ENCODE data around the gene BSPRY. TPM values are rescaled to one million over a fixed set of nuclear protein-coding genes. Genes with fewer than 3 reads are reported as not detected.

Gene BSPRY
- total RNA-seq, 1 donor from 2014 or later: not detected

DNA sequence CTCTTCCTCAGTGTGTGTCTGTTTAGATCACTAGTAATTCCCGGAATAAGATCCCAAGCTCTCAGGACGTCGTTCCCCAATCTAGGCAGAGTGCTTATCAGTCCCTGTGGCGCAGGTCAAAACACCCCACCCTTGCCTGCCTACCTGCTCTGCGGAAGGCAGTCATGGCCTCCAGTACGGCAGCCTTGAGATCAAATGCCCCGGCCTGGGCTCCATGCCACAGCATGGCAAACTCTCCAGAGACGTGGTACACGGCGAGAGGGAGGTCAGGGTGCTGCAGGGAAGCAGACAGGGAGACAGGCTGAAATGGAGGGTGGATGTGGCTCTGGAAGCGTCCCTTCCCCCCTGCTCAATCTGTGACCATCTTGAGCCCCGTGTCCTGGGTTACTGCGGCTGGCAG, 39.5 kb downstream of the BSPRY start:
- TF ChIP-seq, protein P1, sequence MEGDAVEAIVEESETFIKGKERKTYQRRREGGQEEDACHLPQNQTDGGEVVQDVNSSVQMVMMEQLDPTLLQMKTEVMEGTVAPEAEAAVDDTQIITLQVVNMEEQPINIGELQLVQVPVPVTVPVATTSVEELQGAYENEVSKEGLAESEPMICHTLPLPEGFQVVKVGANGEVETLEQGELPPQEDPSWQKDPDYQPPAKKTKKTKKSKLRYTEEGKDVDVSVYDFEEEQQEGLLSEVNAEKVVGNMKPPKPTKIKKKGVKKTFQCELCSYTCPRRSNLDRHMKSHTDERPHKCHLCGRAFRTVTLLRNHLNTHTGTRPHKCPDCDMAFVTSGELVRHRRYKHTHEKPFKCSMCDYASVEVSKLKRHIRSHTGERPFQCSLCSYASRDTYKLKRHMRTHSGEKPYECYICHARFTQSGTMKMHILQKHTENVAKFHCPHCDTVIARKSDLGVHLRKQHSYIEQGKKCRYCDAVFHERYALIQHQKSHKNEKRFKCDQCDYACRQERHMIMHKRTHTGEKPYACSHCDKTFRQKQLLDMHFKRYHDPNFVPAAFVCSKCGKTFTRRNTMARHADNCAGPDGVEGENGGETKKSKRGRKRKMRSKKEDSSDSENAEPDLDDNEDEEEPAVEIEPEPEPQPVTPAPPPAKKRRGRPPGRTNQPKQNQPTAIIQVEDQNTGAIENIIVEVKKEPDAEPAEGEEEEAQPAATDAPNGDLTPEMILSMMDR (IDR thresholded peaks at IDR 0.05): no peak
- no peaks in the 10 kb centered on the region for H3K27me3 Mint-ChIP-seq (ENCODE audit: low read depth)
- H3K27ac Mint-ChIP-seq (ENCODE audit: unreplicated experiment): no peak overlapping the region
- H3K36me3 Mint-ChIP-seq (ENCODE audit: low read depth): peaks cover 25% of the 10 kb centered on the region
- no peaks in the 10 kb centered on the region for H3K4me1 Mint-ChIP-seq (ENCODE audit: low read depth)
- no peak overlapping the region for H3K4me3 Mint-ChIP-seq (ENCODE audit: unreplicated experiment)
- DNase-seq (ENCODE audit: low spot score): peak; percentile 59
- no peaks in the 10 kb centered on the region for H3K9me3 Mint-ChIP-seq (ENCODE audit: low read depth)

DNA sequence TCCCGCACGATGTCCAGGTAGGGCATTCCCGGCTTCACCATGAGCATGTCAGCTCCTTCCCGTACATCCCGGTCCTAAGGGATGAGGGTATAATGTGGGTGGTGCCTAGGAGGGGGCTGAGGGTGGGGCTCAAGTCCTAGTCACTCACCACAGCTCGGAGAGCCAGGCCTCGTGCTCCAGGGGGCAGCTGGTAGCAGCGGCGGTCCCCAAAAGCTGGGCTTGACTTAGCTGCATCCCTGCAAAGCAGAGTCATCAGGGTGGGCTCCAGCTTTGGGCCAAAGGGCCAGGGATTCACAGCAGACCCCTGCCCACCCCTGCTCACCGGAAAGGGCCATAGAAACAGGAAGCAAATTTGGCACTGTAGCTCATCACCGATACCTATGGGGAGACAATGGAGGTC, 40.1 kb downstream of the BSPRY start:
- peak; percentile 68 for DNase-seq (ENCODE audit: low spot score)
- Mint-ChIP-seq H3K27ac (ENCODE audit: unreplicated experiment) (no peak overlapping the region), H3K9me3 (ENCODE audit: low read depth) (no peaks in the 10 kb centered on the region), H3K4me3 (ENCODE audit: unreplicated experiment) (no peak overlapping the region), H3K27me3 (ENCODE audit: low read depth) (no peaks in the 10 kb centered on the region), H3K36me3 (ENCODE audit: low read depth) (peaks cover 25% of the 10 kb centered on the region), H3K4me1 (ENCODE audit: low read depth) (no peaks in the 10 kb centered on the region)
- TF ChIP-seq, protein P1 (IDR thresholded peaks at IDR 0.05): no peak

DNA sequence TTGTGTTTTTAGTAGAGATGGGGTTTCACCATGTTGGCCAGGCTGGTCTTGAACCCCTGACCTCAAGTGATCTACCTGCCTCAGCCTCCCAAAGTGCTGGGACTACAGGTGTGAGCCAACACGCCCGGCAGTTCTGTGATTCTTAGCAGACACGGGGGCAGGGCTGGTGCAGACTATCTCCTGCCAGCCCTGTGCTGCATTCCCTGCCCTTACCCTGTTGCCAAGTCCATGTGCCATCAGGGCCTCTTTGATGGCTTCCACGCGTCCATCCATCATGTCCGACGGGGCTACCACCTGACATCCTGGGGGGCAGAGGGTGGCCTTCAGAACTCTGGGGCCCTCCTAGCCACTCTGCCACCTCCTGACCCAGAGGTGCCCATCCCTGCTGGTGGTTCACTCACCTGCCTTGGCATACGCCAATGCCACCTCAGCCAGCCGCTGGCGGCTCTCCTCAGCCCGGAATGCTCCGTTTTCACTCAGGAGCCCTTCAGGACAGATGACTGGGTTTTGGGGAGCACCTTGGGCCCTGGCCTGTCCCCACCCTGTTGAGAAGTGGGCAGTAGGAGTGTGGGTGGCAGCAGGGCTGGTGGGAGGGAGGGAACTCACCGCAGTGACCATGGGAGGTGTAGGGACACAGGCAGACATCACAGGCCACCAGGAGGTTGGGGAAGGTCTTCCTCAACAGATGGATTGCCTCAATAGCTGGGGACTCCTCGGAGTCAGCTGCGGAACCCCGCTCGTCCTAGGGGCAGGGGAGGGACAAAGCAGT, 41.0 kb downstream of the BSPRY start:
- Mint-ChIP-seq H3K4me1 (ENCODE audit: low read depth) (no peaks in the 10 kb centered on the region), H3K4me3 (ENCODE audit: unreplicated experiment) (no peak overlapping the region), H3K27ac (ENCODE audit: unreplicated experiment) (no peak overlapping the region), H3K36me3 (ENCODE audit: low read depth) (peaks cover 25% of the 10 kb centered on the region), H3K27me3 (ENCODE audit: low read depth) (no peaks in the 10 kb centered on the region), H3K9me3 (ENCODE audit: low read depth) (no peaks in the 10 kb centered on the region)
- TF ChIP-seq, protein P1 (IDR thresholded peaks at IDR 0.05): no peak
- peak; percentile 61 for DNase-seq (ENCODE audit: low spot score)

DNA sequence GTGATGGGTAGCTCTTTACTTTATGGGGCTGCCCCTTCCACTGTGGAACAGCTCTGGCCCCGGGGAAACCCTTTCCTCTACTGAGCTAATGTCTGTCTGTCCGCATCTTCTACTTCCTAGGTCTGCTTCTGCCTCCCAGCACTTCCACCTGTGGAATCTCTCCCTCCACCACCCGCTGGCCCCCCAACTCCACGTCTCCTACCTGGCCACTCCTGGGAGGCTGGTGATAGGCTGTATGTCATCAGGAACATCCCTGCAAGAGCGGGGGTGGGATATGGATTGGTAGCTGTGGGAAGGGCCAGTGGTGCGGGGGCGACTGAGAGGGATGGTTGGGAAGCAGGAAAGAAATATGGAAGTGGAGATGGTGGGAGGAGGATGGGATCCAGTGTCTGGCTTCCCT, 42.6 kb downstream of the BSPRY start:
- Mint-ChIP-seq H3K27ac (ENCODE audit: unreplicated experiment) (no peak overlapping the region), H3K36me3 (ENCODE audit: low read depth) (peaks cover 23% of the 10 kb centered on the region), H3K4me1 (ENCODE audit: low read depth) (no peaks in the 10 kb centered on the region), H3K4me3 (ENCODE audit: unreplicated experiment) (no peak overlapping the region), H3K27me3 (ENCODE audit: low read depth) (no peaks in the 10 kb centered on the region), H3K9me3 (ENCODE audit: low read depth) (no peaks in the 10 kb centered on the region)
- TF ChIP-seq, protein P1 (IDR thresholded peaks at IDR 0.05): no peak
- DNase-seq (ENCODE audit: low spot score): peak; percentile 35

DNA sequence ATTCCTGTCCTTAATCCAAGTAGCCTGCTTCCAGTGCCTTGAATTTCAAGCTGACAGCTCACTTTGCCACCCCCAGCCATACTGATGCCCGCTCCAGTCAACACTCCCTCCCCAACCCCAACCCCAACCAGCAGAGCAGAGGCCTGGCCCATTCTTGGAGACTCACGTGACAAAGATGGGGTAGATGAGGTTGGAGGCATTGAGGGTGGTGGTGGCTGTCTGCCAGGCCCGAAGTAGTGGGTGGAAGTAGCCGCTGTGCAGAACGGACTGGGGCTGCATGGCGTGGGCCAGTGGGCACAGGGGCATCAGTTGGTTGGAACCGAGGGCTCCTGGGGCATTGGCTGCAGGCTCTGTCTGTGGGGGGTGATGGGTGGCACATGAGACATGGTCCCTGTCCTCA, 43.9 kb downstream of the BSPRY start:
- TF ChIP-seq, protein P1 (IDR thresholded peaks at IDR 0.05): no peak
- Mint-ChIP-seq H3K4me1 (ENCODE audit: low read depth) (peaks cover 2% of the 10 kb centered on the region), H3K27ac (ENCODE audit: unreplicated experiment) (no peak overlapping the region), H3K4me3 (ENCODE audit: unreplicated experiment) (no peak overlapping the region), H3K27me3 (ENCODE audit: low read depth) (no peaks in the 10 kb centered on the region), H3K9me3 (ENCODE audit: low read depth) (no peaks in the 10 kb centered on the region), H3K36me3 (ENCODE audit: low read depth) (peaks cover 13% of the 10 kb centered on the region)
- DNase-seq (ENCODE audit: low spot score): no peak
